Panc1 (cell line): ENCODE data around the gene COL5A1. TPM values are rescaled to one million over a fixed set of nuclear protein-coding genes. Genes with fewer than 3 reads are reported as not detected.

Experiments
- ATAC-seq: fragments of 200-7000 bp; cut with Tn5 transposase; 2 replicates; pipeline ENCODE4 v1.9.1; 2020; ENCODE audit warnings: mild to moderate bottlenecking, moderate library complexity
- BruUV-seq: library from RNA; stranded (reverse); fragments of 400-500 nt; replicated peaks from 2 replicates; lab custom pipeline; 2021; lab: Mats Ljungman, UMichigan
- CTCF ChIA-PET: fragments of 300-600 bp; sonication (Branson Sonifier 250); formaldehyde crosslinking; loops from one replicate; lab custom pipeline; 2022; ENCODE audit warnings: antibody characterized with exemption; lab: Charles Lee
- POLR2A ChIA-PET: fragments of 300-600 bp; sonication (Branson Sonifier 250); formaldehyde crosslinking; loops from one replicate; lab custom pipeline; 2022; ENCODE audit warnings: antibody characterized with exemption; lab: Charles Lee
- DNase-seq: peaks from one replicate; pipeline ENCODE4 v3.0.0-alpha.2; 2010; ENCODE audit warnings: low read depth, low spot score
- H3K27ac ChIP-seq: 2 replicates; pipeline ENCODE4 v1.5.1; 2011; ENCODE audit warnings: mild to moderate bottlenecking, low read length, inconsistent platforms
- H3K27me3 ChIP-seq: fragments of 200-500 bp; sonication (Bioruptor generic); 2 replicates; pipeline ENCODE4 v1.6.0; 2014; ENCODE audit warnings: low read length, inconsistent platforms; ENCODE audit not compliant: control insufficient read depth, insufficient read depth
- H3K36me3 ChIP-seq: fragments of 200-500 bp; sonication (Bioruptor generic); 2 replicates; pipeline ENCODE4 v1.5.1; 2014; ENCODE audit warnings: inconsistent platforms, mild to moderate bottlenecking, low read length, moderate library complexity; ENCODE audit not compliant: control insufficient read depth, insufficient read depth
- H3K4me1 ChIP-seq: 2 replicates; pipeline ENCODE4 v1.5.1; 2011; ENCODE audit warnings: inconsistent platforms, mild to moderate bottlenecking, low read length, moderate library complexity; ENCODE audit not compliant: control insufficient read depth, insufficient read depth
- H3K4me3 ChIP-seq, 2 experiments: 2 replicates each; pipeline ENCODE4 v1.5.1; 2011 to 2012; ENCODE audit warnings: low read depth in 2 of 2, low read length in 2 of 2, mild to moderate bottlenecking in 2 of 2, inconsistent platforms in 1 of 2, moderate library complexity in 1 of 2
- H3K9me3 ChIP-seq: fragments of 200-500 bp; sonication (Bioruptor generic); 2 replicates; pipeline ENCODE4 v1.5.1; 2014; ENCODE audit warnings: low read depth, mild to moderate bottlenecking, inconsistent platforms, low read length, moderate library complexity; ENCODE audit not compliant: control insufficient read depth, insufficient read depth
- CTCF ChIP-seq: fragments of 450-650 bp; IDR thresholded peaks from 2 replicates; pipeline ENCODE4 v1.5.1; 2017; ENCODE audit warnings: mild to moderate bottlenecking
- POLR2AphosphoS5 ChIP-seq: IDR thresholded peaks from 2 replicates; pipeline ENCODE4 v1.6.1; 2012; ENCODE audit warnings: mild to moderate bottlenecking, low read depth, low read length, moderate library complexity
- REST ChIP-seq, 2 experiments: IDR thresholded peaks; 2 replicates each; pipeline ENCODE4 v1.6.1; 2011 to 2012; ENCODE audit warnings: low read depth in 2 of 2, control low read depth in 1 of 2, low read length in 1 of 2, mild to moderate bottlenecking in 1 of 2, moderate library complexity in 1 of 2; ENCODE audit not compliant: insufficient read depth in 1 of 2
- SIN3A ChIP-seq: IDR thresholded peaks from 2 replicates; pipeline ENCODE4 v1.6.1; 2012; ENCODE audit warnings: low read depth, mild to moderate bottlenecking, low read length, moderate library complexity, borderline replicate concordance; ENCODE audit not compliant: insufficient read depth
- TCF7L2 ChIP-seq: IDR thresholded peaks from 2 replicates; pipeline ENCODE4 v1.6.1; 2011; ENCODE audit warnings: mild to moderate bottlenecking, low read depth, low read length, inconsistent platforms
- in situ Hi-C: cut with HindIII; loops from 2 replicates; pipeline ENCODE4 v1.10.0; 2016; ENCODE audit warnings: low sequenced_read_pairs, low pct_unique_long_range_greater_than_20kb
- intact Hi-C: fragments of 100-400 bp; cut with micrococcal nuclease; formaldehyde crosslinking; loops from one replicate; pipeline ENCODE4 v1.10.0; 2022; ENCODE audit not compliant: unreplicated experiment
- total RNA-seq: library from RNA; stranded (reverse); gene quantifications from one replicate; pipeline ENCODE4 v1.2.1, GENCODE V29; 2021; ENCODE audit not compliant: unreplicated experiment

COL5A1 gene
- total RNA-seq, 1 experiment from 2014 or later: 5.7 TPM

- no peak overlapping the region for H3K4me3 ChIP-seq
- H3K27ac ChIP-seq: no peak overlapping the region
- TF ChIP-seq REST (IDR thresholded peaks at IDR 0.05; ENCODE audit: insufficient read depth in 1 of 2, low read depth in 2 of 2, low read length in 1 of 2) (no peak), TCF7L2 (no peak), POLR2AphosphoS5 (no peak), CTCF (no peak), SIN3A (no peak)
- no TSS peak for BruUV-seq
- H3K4me1 ChIP-seq: no peaks in the 10 kb centered on the region
- no peak for DNase-seq
- CTCF ChIA-PET: no interaction called here
- H3K9me3 ChIP-seq: no peaks in the 10 kb centered on the region
- intact Hi-C loops: no loop called here
- in situ Hi-C loops: no loop called here
- no peaks in the 10 kb centered on the region for H3K36me3 ChIP-seq
- H3K27me3 ChIP-seq: no peaks in the 10 kb centered on the region
- ATAC-seq: no peak
- POLR2A ChIA-PET: no interaction called here
Measured at GRCh38 chr9:134750450-134751155, 109.0 kb downstream of the COL5A1 start.

DNA sequence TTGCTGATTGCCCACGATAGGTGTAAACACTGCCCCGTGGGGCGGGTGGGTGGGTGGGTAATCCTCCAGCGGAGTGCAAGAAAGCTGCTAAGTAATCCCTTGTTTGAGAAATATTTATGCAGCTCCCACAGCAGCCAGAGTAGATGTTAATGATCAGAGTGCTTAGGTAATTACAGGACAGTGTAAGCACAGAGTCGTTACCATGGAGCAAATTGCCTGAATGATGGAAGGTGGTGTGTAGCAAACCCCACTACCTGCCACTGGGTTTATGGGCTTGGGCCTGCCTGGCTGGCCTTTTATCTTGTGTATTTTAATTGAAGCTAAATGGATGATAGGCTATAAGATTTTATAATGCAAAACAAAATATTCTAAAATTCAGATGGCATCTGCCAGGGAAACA, 110.0 kb downstream of the COL5A1 start:
- Histone ChIP-seq H3K27ac (no peak overlapping the region), H3K4me3 (no peak overlapping the region), H3K36me3 (no peaks in the 10 kb centered on the region), H3K4me1 (no peaks in the 10 kb centered on the region), H3K27me3 (no peaks in the 10 kb centered on the region), H3K9me3 (no peaks in the 10 kb centered on the region)
- intact Hi-C loops (no loop called here), in situ Hi-C loops (no loop called here)
- no peak for ATAC-seq
- ChIA-PET POLR2A (no interaction called here), CTCF (no interaction called here)
- BruUV-seq: no TSS peak
- no peak for TF ChIP-seq SIN3A
- DNase-seq: no peak

DNA sequence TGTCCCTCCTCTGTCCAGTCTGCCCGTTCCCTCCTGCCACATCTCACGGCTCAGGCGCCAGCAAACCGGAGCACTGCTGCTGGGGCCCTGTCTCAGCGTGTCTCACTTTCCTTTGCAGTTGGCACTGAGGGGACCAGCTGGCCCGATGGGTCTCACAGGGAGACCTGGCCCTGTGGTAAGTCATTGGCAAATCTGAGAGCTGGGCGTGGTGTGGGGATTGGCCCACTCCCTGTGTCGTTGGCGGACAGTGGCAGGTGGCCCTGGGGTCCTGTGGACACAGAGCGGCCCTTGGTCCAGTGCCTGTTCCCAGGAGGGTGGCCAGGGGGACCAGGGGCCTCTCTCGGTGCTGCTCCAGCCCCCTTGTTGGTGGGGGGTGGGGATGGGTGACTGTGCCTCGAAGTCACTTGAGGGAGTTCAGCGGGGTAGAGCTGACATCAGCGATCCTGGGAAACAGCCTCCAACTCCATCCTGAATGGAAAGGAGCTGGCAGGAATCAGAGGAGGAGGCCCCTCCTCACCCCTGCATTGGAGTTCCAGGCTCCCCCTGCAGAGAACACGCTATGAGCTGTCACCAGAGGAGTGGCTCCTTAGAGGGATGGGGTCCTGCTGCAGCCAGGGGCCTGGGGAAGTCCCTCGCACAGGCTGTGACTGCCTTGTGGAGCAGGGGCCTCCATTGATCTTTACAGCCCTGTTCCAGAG, 111.0 kb downstream of the COL5A1 start:
- intact Hi-C loops: no loop called here
- BruUV-seq: no TSS peak
- ATAC-seq (no peak), DNase-seq (no peak)
- H3K27me3 ChIP-seq: no peaks in the 10 kb centered on the region
- no peaks in the 10 kb centered on the region for H3K4me1 ChIP-seq
- CTCF ChIA-PET: no interaction called here
- POLR2A ChIA-PET: no interaction called here
- H3K4me3 ChIP-seq: no peak overlapping the region
- H3K36me3 ChIP-seq: no peaks in the 10 kb centered on the region
- in situ Hi-C loops: no loop called here
- H3K9me3 ChIP-seq: no peaks in the 10 kb centered on the region
- TF ChIP-seq CTCF: no peak
- TF ChIP-seq REST (IDR thresholded peaks at IDR 0.05; ENCODE audit: insufficient read depth in 1 of 2, low read depth in 2 of 2, low read length in 1 of 2): no peak
- TF ChIP-seq SIN3A: no peak
- no peak for TF ChIP-seq POLR2AphosphoS5
- no peak for TF ChIP-seq TCF7L2
- H3K27ac ChIP-seq: no peak overlapping the region
